HL-60 (cell line): ENCODE data around the gene KCNH8.

Experiments
- DNase-seq, 2 experiments: peaks; one replicate each; pipeline ENCODE4 v3.0.0-alpha.2; 2010 to 2020; ENCODE audit warnings: low read depth in 1 of 2, low spot score in 1 of 2
- H3K27ac ChIP-seq: fragments of 250-450 bp; sonication (Bioruptor Pico); replicated peaks from 2 replicates; pipeline ENCODE4 v1.5.1; 2020; ENCODE audit warnings: mild to moderate bottlenecking, moderate library complexity
- H3K27me3 ChIP-seq: fragments of 250-450 bp; sonication (Bioruptor Pico); 2 replicates; pipeline ENCODE4 v1.5.1; 2021; ENCODE audit warnings: mild to moderate bottlenecking, moderate library complexity; ENCODE audit not compliant: insufficient read depth, poor library complexity, severe bottlenecking
- H3K4me3 ChIP-seq: replicated peaks from 2 replicates; pipeline ENCODE4 v1.5.1; 2011; ENCODE audit warnings: mild to moderate bottlenecking, control low read depth, low read length; ENCODE audit not compliant: insufficient read depth
- CTCF ChIP-seq: IDR thresholded peaks from one replicate; pipeline ENCODE4 v1.5.1; 2011; ENCODE audit warnings: low read length, control low read depth, inconsistent platforms; ENCODE audit not compliant: insufficient read depth
- GABPA ChIP-seq: IDR thresholded peaks from 2 replicates; pipeline ENCODE4 v1.6.1; 2012; ENCODE audit warnings: low read depth
- POLR2AphosphoS5 ChIP-seq: IDR thresholded peaks from 2 replicates; pipeline ENCODE4 v1.6.1; 2012; ENCODE audit warnings: low read depth
- SPI1 ChIP-seq: IDR thresholded peaks from 2 replicates; pipeline ENCODE4 v1.6.1; 2012; ENCODE audit warnings: low read depth, mild to moderate bottlenecking, borderline replicate concordance
- TF ChIP-seq, protein P1 (sequence below): IDR thresholded peaks from 2 replicates; pipeline ENCODE4 v1.6.1; 2012; ENCODE audit warnings: low read depth; ENCODE audit not compliant: insufficient replicate concordance

KCNH8 gene

GRCh38 chr3:19171794-19172193 lies 23.5 kb downstream of the KCNH8 start:
- TF ChIP-seq, protein P1, sequence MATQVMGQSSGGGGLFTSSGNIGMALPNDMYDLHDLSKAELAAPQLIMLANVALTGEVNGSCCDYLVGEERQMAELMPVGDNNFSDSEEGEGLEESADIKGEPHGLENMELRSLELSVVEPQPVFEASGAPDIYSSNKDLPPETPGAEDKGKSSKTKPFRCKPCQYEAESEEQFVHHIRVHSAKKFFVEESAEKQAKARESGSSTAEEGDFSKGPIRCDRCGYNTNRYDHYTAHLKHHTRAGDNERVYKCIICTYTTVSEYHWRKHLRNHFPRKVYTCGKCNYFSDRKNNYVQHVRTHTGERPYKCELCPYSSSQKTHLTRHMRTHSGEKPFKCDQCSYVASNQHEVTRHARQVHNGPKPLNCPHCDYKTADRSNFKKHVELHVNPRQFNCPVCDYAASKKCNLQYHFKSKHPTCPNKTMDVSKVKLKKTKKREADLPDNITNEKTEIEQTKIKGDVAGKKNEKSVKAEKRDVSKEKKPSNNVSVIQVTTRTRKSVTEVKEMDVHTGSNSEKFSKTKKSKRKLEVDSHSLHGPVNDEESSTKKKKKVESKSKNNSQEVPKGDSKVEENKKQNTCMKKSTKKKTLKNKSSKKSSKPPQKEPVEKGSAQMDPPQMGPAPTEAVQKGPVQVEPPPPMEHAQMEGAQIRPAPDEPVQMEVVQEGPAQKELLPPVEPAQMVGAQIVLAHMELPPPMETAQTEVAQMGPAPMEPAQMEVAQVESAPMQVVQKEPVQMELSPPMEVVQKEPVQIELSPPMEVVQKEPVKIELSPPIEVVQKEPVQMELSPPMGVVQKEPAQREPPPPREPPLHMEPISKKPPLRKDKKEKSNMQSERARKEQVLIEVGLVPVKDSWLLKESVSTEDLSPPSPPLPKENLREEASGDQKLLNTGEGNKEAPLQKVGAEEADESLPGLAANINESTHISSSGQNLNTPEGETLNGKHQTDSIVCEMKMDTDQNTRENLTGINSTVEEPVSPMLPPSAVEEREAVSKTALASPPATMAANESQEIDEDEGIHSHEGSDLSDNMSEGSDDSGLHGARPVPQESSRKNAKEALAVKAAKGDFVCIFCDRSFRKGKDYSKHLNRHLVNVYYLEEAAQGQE, result no peak
- TF ChIP-seq SPI1 (no peak), POLR2AphosphoS5 (no peak), GABPA (no peak), CTCF (no peak)
- no peak for DNase-seq
- Histone ChIP-seq H3K27me3 (no peaks in the 10 kb centered on the region), H3K27ac (no peak overlapping the region), H3K4me3 (no peak overlapping the region)

DNA sequence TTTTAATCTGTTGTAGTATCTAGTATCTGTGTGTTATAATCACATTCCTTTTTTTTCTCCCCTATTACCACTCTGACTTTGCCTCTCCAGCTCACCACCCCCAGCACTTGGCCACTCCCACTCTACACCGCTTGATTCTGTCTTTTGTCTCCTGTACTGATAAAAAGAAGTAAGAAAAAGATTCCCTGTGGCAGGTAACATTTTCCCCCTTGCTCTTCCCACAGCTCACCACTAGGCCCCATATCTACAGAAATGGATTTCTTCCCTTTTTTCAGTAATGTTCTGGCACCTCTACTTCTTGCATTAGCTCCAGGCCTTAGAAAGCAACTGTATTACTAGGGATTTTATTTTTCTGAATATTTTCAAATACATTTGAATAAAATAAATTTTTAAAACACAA lies 25.6 kb downstream of the KCNH8 start:
- H3K27ac ChIP-seq, result no peak overlapping the region
- no peaks in the 10 kb centered on the region for H3K27me3 ChIP-seq
- no peak for DNase-seq
- H3K4me3 ChIP-seq, result no peak overlapping the region
- TF ChIP-seq, protein P1, result no peak
- TF ChIP-seq POLR2AphosphoS5 (no peak), GABPA (no peak), SPI1 (no peak), CTCF (no peak)

DNA sequence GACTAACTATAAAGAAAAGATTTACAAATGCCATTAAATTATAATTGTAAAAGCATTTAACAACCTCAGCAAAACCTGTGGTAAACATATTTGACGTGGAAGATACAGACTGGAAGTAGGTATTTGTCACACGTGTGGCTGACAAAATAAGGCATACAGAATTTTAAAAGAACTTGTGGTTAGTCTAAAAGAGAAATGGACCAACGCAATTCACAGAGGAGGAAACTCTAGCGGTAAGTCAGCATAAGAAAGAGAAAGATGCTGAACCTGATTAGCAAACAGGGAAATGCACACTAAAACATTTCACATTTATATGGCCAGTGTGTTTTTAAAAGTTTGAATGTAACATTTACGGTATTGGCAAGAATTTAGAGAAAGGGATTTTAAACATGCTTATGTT lies 35.3 kb downstream of the KCNH8 start:
- DNase-seq, result no peak
- TF ChIP-seq GABPA, result no peak
- TF ChIP-seq CTCF, result no peak
- no peak for TF ChIP-seq POLR2AphosphoS5
- TF ChIP-seq SPI1, result no peak
- TF ChIP-seq, protein P1, result no peak
- peaks cover 2% of the 10 kb centered on the region for H3K27me3 ChIP-seq
- H3K27ac ChIP-seq, result no peak overlapping the region
- H3K4me3 ChIP-seq, result no peak overlapping the region
